Measurements from ENCODE around the gene GCAT. TPM values are rescaled to one million over a fixed set of nuclear protein-coding genes. Genes with fewer than 3 reads are reported as not detected.
A peak's percentile ranks its signal among the peaks of the same experiment; 100 is the strongest.

Gene GCAT
- total and polyA plus RNA-seq, 2 of the 4 experiments (the other 2 are of a cell fraction), result 20.6 to 32.3 TPM

DNA sequence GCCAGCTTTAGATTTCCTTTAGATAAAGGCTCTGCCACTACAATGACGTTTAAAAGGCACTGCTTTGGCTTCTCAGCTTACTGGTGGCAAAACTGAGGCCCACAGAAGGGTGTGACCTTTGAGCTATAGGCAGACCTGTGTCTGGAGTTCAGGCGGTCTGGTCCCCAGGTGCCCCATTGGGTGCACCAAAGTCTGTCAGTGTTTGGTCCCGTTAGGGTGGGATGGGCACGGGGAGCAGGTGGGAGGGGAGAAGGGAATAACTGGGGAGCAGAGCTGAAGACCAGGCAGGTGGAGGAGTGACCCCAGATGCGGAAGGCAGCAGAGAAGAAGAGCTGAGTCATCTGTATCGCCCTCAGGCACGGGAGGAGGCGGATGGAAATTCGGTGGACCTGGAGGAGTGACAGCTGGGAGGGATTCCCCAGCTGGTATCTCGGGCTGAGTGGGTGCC is 45.3 kb upstream of the GCAT start:
- Histone ChIP-seq H3K23ac (ENCODE audit: low read depth, low read length) (no peak overlapping the region), H2BK20ac (ENCODE audit: low read depth, low read length) (no peak overlapping the region), H3K4me3 (ENCODE audit: insufficient read depth, low read depth, low read length) (no peak overlapping the region), H3K4me1 (ENCODE audit: control insufficient read depth, insufficient read depth, low read length) (0 out of 2 replicates have a peak, but pooled peaks cover 3% of the 10 kb centered on the region), H3K9ac (ENCODE audit: low read depth, low read length) (no peak overlapping the region), H3K14ac (replicated peaks; ENCODE audit: low read depth, low read length) (no peak overlapping the region), H3K9me1 (ENCODE audit: insufficient read depth, low read length) (peaks cover 8% of the 10 kb centered on the region), H3K27me3 (ENCODE audit: control insufficient read depth, insufficient read depth, low read length) (no peaks in the 10 kb centered on the region), H4K20me1 (ENCODE audit: insufficient read depth, low read length) (peaks cover 19% of the 10 kb centered on the region), H3K79me1 (ENCODE audit: low read depth in 1 of 2, low read length in 2 of 2) (peaks cover 28 to 78% of the 10 kb centered on the region in 2 experiments), H2AFZ (replicated peaks; ENCODE audit: low read length, poor library complexity) (no peak overlapping the region), H4K8ac (ENCODE audit: low read depth in 2 of 2, low read length in 2 of 2) (no peak overlapping the region), H2BK120ac (ENCODE audit: low read depth, low read length) (no peak overlapping the region), H2BK15ac (ENCODE audit: low read depth, low read length) (no peak overlapping the region), H3K56ac (ENCODE audit: extremely low read depth, insufficient read depth, low read length) (no peak overlapping the region), H2AK5ac (ENCODE audit: low read depth, low read length) (no peak overlapping the region), H3K4ac (ENCODE audit: low read depth, low read length) (no peak overlapping the region), H3K4me2 (ENCODE audit: low read depth, low read length) (no peak overlapping the region), H4K5ac (ENCODE audit: low read depth, low read length) (no peak overlapping the region), H3K36me3 (ENCODE audit: control insufficient read depth, insufficient read depth, low read length) (peaks cover 66% of the 10 kb centered on the region), H4K91ac (ENCODE audit: insufficient read depth, low read depth, low read length) (no peak overlapping the region), H2BK5ac (ENCODE audit: low read depth, low read length, poor library complexity, severe bottlenecking) (no peak overlapping the region), H3K9me3 (ENCODE audit: control insufficient read depth, insufficient read depth, low read length) (no peaks in the 10 kb centered on the region), H3K27ac (ENCODE audit: insufficient read depth, low read length) (no peak overlapping the region), H2AK9ac (replicated peaks; ENCODE audit: low read depth, low read length, poor library complexity) (peak overlapping the region; percentile 16), H3K18ac (ENCODE audit: low read depth, low read length) (no peak overlapping the region)
- CTCF ChIA-PET, result no interaction called here
- dilution Hi-C loops (cut with HindIII; ENCODE audit: low sequenced_read_pairs, unreplicated experiment), result no loop called here
- intact Hi-C loops (cut with micrococcal nuclease), result no loop called here
- in situ Hi-C loops (cut with MboI; ENCODE audit: low sequenced_read_pairs), result no loop called here
- ATAC-seq (ENCODE audit: low read depth) (no peak), DNase-seq (no peak)
- TF ChIP-seq NFE2L2 (IDR thresholded peaks at IDR 0.05; ENCODE audit: low read depth, low read length), result 0 out of 2 replicates have a peak, but pooled peaks have one; percentile 17
- no peak for TF ChIP-seq BHLHE40 (IDR thresholded peaks at IDR 0.05; ENCODE audit: low read depth, low read length)
- WGBS, 2 experiments (ENCODE audit: extremely low coverage in 2 of 2, insufficient read length in 1 of 2), result 80% methylated on average over 7 of the region's 10 CpGs; no CpG with 5 or more reads in 1 of the 2 experiments
- POLR2A ChIA-PET (ENCODE audit: unreplicated experiment), result no interaction called here
- no TSS peak for BruUV-seq (replicated peaks)

All from IMR-90 (cell line).